SK-N-SH (cell line): ENCODE data around the gene ARHGAP1. TPM values are rescaled to one million over a fixed set of nuclear protein-coding genes. Genes with fewer than 3 reads are reported as not detected.

Experiments used
- CTCF ChIA-PET: fragments of 300-600, 350-600 bp; formaldehyde crosslinking; extraction: SDS; loops from one replicate; lab custom pipeline; 2021; lab: Yijun Ruan, JAX
- POLR2A ChIA-PET: fragments of 350-600 bp; sonication (Branson Sonifier 250); formaldehyde crosslinking; extraction: SDS; loops from one replicate; lab custom pipeline; 2020; ENCODE audit warnings: antibody characterized with exemption, inconsistent platforms; lab: Yijun Ruan, JAX
- DNase-seq: peaks from one replicate; pipeline ENCODE4 v3.0.0; 2012
- H2AFZ ChIP-seq: fragments of 200-600 bp; sonication (generic); 2 replicates; pipeline ENCODE4 v1.8.1; 2016; ENCODE audit warnings: antibody characterized with exemption, mild to moderate bottlenecking, low read depth
- H3F3A ChIP-seq: fragments of 200-600 bp; sonication (generic); replicated peaks from 2 replicates; pipeline ENCODE3; 2016; ENCODE audit warnings: antibody characterized with exemption, mild to moderate bottlenecking; ENCODE audit not compliant: insufficient read depth
- H3K27ac ChIP-seq, 2 experiments: fragments of 200-500 bp in 1 of 2; fragments of 200-600 bp in 1 of 2; sonication (Bioruptor generic) in 1 of 2; sonication (generic), shearing (Covaris generic) in 1 of 2; 2 replicates each; pipeline versions ENCODE4 v1.5.1 to v1.6.1; 2014 to 2016; ENCODE audit warnings: low read depth in 2 of 2, inconsistent platforms in 1 of 2, low read length in 1 of 2, mild to moderate bottlenecking in 1 of 2, mixed read lengths in 1 of 2
- H3K27me3 ChIP-seq: fragments of 200-600 bp; sonication (generic), shearing (Covaris generic); 2 replicates; pipeline ENCODE4 v1.6.1; 2016; ENCODE audit warnings: mixed run types; ENCODE audit not compliant: insufficient read depth
- H3K36me3 ChIP-seq, 2 experiments: fragments of 200-500 bp in 1 of 2; fragments of 200-600 bp in 1 of 2; sonication (Bioruptor generic) in 1 of 2; sonication (generic) in 1 of 2; replicated peaks in 1 of 2; 2 replicates each; pipeline versions ENCODE3 to v1.5.1; 2014 to 2016; ENCODE audit warnings: low read length in 1 of 2, mild to moderate bottlenecking in 1 of 2; ENCODE audit not compliant: insufficient read depth in 2 of 2, control insufficient read depth in 1 of 2
- H3K4me1 ChIP-seq, 2 experiments: fragments of 200-500 bp in 1 of 2; fragments of 200-600 bp in 1 of 2; sonication (Bioruptor generic) in 1 of 2; sonication (generic), shearing (Covaris generic) in 1 of 2; 2 replicates each; pipeline versions ENCODE4 v1.5.1 to v1.6.1; 2014 to 2016; ENCODE audit warnings: low read depth in 1 of 2, low read length in 1 of 2, mixed run types in 1 of 2; ENCODE audit not compliant: insufficient read depth in 2 of 2, control insufficient read depth in 1 of 2
- H3K4me2 ChIP-seq: fragments of 200-600 bp; sonication (generic), shearing (Covaris generic); 2 replicates; pipeline ENCODE4 v1.6.1; 2017; ENCODE audit warnings: mixed run types
- H3K4me3 ChIP-seq, 2 experiments: fragments of 200-500 bp in 1 of 2; fragments of 200-600 bp in 1 of 2; sonication (Bioruptor generic) in 1 of 2; sonication (generic), shearing (Covaris generic) in 1 of 2; 2 replicates each; pipeline versions ENCODE4 v1.5.1 to v1.8.1; 2014 to 2016; ENCODE audit warnings: low read depth in 2 of 2, inconsistent platforms in 1 of 2, low read length in 1 of 2, mild to moderate bottlenecking in 1 of 2, mixed read lengths in 1 of 2, moderate library complexity in 1 of 2
- H3K79me2 ChIP-seq: fragments of 200-600 bp; sonication (generic); 2 replicates; pipeline ENCODE4 v1.8.1; 2017; ENCODE audit warnings: mild to moderate bottlenecking; ENCODE audit not compliant: insufficient read depth
- H3K9ac ChIP-seq: fragments of 200-600 bp; sonication (generic); 2 replicates; pipeline ENCODE4 v1.6.1; 2017; ENCODE audit warnings: mixed run types
- H3K9me2 ChIP-seq: fragments of 200-600 bp; sonication (generic); 2 replicates; pipeline ENCODE4 v1.6.1; 2017; ENCODE audit warnings: mixed run types
- H3K9me3 ChIP-seq: fragments of 200-600 bp; sonication (generic); 2 replicates; pipeline ENCODE4 v1.6.1; 2017; ENCODE audit warnings: mixed run types, mild to moderate bottlenecking, moderate library complexity
- H4K20me1 ChIP-seq: fragments of 200-600 bp; sonication (generic); 2 replicates; pipeline ENCODE4 v1.6.1; 2017; ENCODE audit warnings: mild to moderate bottlenecking, mixed run types; ENCODE audit not compliant: insufficient read depth
- CHD2 ChIP-seq: fragments of 150-350 bp; IDR thresholded peaks from 2 replicates; pipeline ENCODE4 v1.6.1; 2018; ENCODE audit warnings: low read length; ENCODE audit not compliant: partially characterized antibody
- ELF1 ChIP-seq: IDR thresholded peaks from 2 replicates; pipeline ENCODE4 v1.4.0; 2012
- EP300 ChIP-seq, 2 experiments: IDR thresholded peaks; 2 replicates each; pipeline versions ENCODE4 v1.4.0 to v1.6.1; 2012; ENCODE audit warnings: borderline replicate concordance in 1 of 2, low read depth in 1 of 2, low read length in 1 of 2
- FOSL2 ChIP-seq: IDR thresholded peaks from 2 replicates; pipeline ENCODE4 v1.4.0; 2012; ENCODE audit warnings: low read depth, mild to moderate bottlenecking, moderate library complexity, borderline replicate concordance
- FOXJ3 ChIP-seq: sonication (generic); formaldehyde crosslinking; IDR thresholded peaks from 2 replicates; pipeline ENCODE4 v1.5.1; 2020; ENCODE audit warnings: mild to moderate bottlenecking, missing genetic modification reagents
- GABPA ChIP-seq: IDR thresholded peaks from 2 replicates; pipeline ENCODE4 v1.4.0; 2012; ENCODE audit warnings: low read depth, mild to moderate bottlenecking
- JUND ChIP-seq: IDR thresholded peaks from 2 replicates; pipeline ENCODE4 v1.4.0; 2012
- MAX ChIP-seq: IDR thresholded peaks from 2 replicates; pipeline ENCODE4 v1.4.0; 2012; ENCODE audit warnings: low read depth
- MEF2A ChIP-seq: IDR thresholded peaks from 2 replicates; pipeline ENCODE4 v1.4.0; 2012; ENCODE audit warnings: low read depth, borderline replicate concordance
- NRF1 ChIP-seq: IDR thresholded peaks from 2 replicates; pipeline ENCODE4 v1.6.1; 2012; ENCODE audit warnings: low read depth, mild to moderate bottlenecking, low read length
- POLR2AphosphoS5 ChIP-seq: IDR thresholded peaks from 2 replicates; pipeline ENCODE4 v1.6.1; 2012; ENCODE audit warnings: low read depth, low read length
- RCOR1 ChIP-seq: fragments of 150-350 bp; IDR thresholded peaks from 2 replicates; pipeline ENCODE4 v1.6.1; 2017; ENCODE audit warnings: antibody characterized with exemption, low read length
- RFX5 ChIP-seq: IDR thresholded peaks from 2 replicates; pipeline ENCODE4 v1.6.1; 2012; ENCODE audit warnings: mild to moderate bottlenecking, improper control_type of control experiment, low read length
- RXRA ChIP-seq: IDR thresholded peaks from 2 replicates; pipeline ENCODE4 v1.4.0; 2012; ENCODE audit warnings: low read depth, mild to moderate bottlenecking, borderline replicate concordance
- SIN3A ChIP-seq: IDR thresholded peaks from 2 replicates; pipeline ENCODE4 v1.6.1; 2012; ENCODE audit warnings: low read depth, mild to moderate bottlenecking, low read length, moderate library complexity, borderline replicate concordance
- TCF12 ChIP-seq: IDR thresholded peaks from 2 replicates; pipeline ENCODE4 v1.4.0; 2012
- TEAD4 ChIP-seq: IDR thresholded peaks from 2 replicates; pipeline ENCODE4 v1.4.0; 2012; ENCODE audit warnings: mild to moderate bottlenecking, borderline replicate concordance; ENCODE audit not compliant: insufficient read depth
- YY1 ChIP-seq: IDR thresholded peaks from 2 replicates; pipeline ENCODE4 v1.4.0; 2012; ENCODE audit warnings: low read depth, mild to moderate bottlenecking
- WGBS: methylation state at CpG from one replicate; pipeline ENCODE4 v1.1.6; 2017; ENCODE audit warnings: low lambda C conversion rate; 5-methylcytosine and 5-hydroxymethylcytosine counted together
- polyA plus RNA-seq, 3 experiments: library from polyadenylated mRNA; depleted of rRNA; stranded (reverse); fragments of >200 nt; gene quantifications; 2 replicates each; pipeline ENCODE4 v1.2.3, GENCODE V29; 2012
- TF ChIP-seq, protein P1 (sequence below): IDR thresholded peaks from 2 replicates; pipeline ENCODE4 v1.4.0; 2012; ENCODE audit warnings: low read depth, borderline replicate concordance
- TF ChIP-seq, protein P2 (sequence below): IDR thresholded peaks from 2 replicates; pipeline ENCODE4 v1.4.0; 2012; ENCODE audit warnings: low read depth, borderline replicate concordance

Gene ARHGAP1
- polyA plus RNA-seq, 1 of the 3 experiments (the other 2 are of a cell fraction): 27.1 TPM

DNA sequence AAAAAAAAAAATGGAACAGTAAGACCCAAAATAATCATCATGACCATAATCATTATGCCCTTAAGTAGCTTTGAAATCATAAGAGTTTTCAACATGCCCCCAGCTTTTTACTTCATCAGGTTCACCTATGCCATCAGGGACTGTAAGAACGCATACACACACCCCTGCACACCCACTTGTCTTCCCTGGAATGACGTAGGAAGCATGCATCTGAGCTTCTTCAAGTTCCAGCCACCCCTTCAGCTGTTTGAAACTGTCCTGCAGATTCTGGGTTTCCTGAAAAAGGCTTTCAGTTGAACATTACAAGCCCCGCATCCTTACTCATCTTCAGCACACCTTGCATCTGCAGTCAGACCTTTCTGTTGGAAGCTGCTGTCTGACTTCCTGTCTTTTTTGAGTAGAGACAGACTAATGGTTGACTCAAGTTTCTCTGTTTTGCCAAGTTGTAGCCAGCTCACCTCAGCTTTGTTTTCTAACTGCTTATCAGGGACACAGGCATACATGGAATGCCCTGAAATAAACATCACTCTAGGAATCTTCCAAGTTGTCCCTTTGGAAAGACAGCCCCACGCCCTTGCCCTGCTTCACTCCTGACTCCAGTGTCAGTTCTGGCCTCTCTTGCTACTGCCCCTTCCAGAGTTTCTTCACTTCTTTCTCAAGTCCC, 37.0 kb downstream of the ARHGAP1 start:
- Histone ChIP-seq H3K4me2 (no peak overlapping the region), H3K9ac (no peak overlapping the region), H3K4me3 (no peak overlapping the region), H3K79me2 (no peaks in the 10 kb centered on the region), H3K27ac (no peak overlapping the region), H2AFZ (no peak overlapping the region), H3K9me2 (no peaks in the 10 kb centered on the region), H3F3A (no peaks in the 10 kb centered on the region), H4K20me1 (no peaks in the 10 kb centered on the region), H3K36me3 (peaks cover 43 to 65% of the 10 kb centered on the region in 2 experiments), H3K27me3 (no peaks in the 10 kb centered on the region), H3K4me1 (no peaks in the 10 kb centered on the region), H3K9me3 (no peaks in the 10 kb centered on the region)
- ChIA-PET POLR2A (no interaction called here), CTCF (no interaction called here)
- 93% methylated on average over 4 of the region's 4 CpGs for WGBS
- TF ChIP-seq RFX5 (no peak), ELF1 (no peak), EP300 (IDR thresholded peaks at IDR 0.05; ENCODE audit: borderline replicate concordance in 1 of 2, low read depth in 1 of 2, low read length in 1 of 2) (no peak), POLR2AphosphoS5 (no peak), MAX (no peak), GABPA (no peak), JUND (no peak), RCOR1 (no peak), YY1 (no peak), RXRA (no peak), FOSL2 (no peak), MEF2A (no peak), TEAD4 (no peak), NRF1 (no peak), TCF12 (no peak), FOXJ3 (CRISPR knock-in tag) (no peak), SIN3A (no peak), CHD2 (no peak)
- TF ChIP-seq, protein P1, sequence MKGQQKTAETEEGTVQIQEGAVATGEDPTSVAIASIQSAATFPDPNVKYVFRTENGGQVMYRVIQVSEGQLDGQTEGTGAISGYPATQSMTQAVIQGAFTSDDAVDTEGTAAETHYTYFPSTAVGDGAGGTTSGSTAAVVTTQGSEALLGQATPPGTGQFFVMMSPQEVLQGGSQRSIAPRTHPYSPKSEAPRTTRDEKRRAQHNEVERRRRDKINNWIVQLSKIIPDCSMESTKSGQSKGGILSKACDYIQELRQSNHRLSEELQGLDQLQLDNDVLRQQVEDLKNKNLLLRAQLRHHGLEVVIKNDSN: no peak
- TF ChIP-seq, protein P2, sequence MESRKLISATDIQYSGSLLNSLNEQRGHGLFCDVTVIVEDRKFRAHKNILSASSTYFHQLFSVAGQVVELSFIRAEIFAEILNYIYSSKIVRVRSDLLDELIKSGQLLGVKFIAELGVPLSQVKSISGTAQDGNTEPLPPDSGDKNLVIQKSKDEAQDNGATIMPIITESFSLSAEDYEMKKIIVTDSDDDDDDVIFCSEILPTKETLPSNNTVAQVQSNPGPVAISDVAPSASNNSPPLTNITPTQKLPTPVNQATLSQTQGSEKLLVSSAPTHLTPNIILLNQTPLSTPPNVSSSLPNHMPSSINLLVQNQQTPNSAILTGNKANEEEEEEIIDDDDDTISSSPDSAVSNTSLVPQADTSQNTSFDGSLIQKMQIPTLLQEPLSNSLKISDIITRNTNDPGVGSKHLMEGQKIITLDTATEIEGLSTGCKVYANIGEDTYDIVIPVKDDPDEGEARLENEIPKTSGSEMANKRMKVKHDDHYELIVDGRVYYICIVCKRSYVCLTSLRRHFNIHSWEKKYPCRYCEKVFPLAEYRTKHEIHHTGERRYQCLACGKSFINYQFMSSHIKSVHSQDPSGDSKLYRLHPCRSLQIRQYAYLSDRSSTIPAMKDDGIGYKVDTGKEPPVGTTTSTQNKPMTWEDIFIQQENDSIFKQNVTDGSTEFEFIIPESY: no peak
- DNase-seq: no peak
